Epithelial cell of prostate (primary cell): Measurements from ENCODE around the gene GARS1.

Source experiments
- DNase-seq: peaks from one replicate; pipeline ENCODE4 v3.0.0-alpha.2; 2011; ENCODE audit warnings: low read depth, low spot score
- H3K27ac ChIP-seq: fragments of 450-650 bp; 2 replicates; pipeline ENCODE4 v1.5.1; 2017; ENCODE audit warnings: mild to moderate bottlenecking

Gene GARS1

DNA sequence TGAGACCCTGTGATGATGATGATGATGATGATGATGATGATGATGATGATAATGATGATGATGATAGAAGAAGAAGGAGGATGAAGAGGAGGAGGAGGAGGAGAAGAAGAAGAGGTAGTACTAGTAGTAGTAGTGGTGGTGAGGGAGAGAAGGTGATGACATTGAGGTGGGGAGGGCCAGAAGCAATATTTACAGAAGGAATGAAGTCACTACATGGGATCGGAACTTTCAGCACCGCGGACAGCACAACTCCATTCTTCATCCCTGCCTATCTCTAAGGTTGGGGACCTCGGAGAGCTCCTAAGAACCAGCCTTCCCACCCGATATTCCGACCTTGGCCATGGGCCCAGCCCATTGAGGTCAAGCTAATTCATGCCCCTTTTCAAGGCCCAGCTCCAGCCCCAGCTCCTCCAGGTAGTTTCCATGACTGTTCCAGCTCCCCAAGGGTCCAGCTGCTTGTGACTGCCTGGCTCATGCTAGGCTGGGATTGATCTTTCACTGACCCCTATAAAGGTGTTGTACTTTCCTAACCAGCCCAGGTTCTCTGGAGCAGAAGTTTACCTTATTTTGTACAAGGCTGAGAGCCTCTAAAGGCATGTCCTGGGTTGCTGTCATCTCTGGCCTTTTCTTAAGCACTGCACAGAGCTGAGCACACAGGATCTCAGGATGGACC lies 77.3 kb downstream of the GARS1 start:
- no peak overlapping the region for H3K27ac ChIP-seq
- DNase-seq = peak; percentile 16

- no peak for DNase-seq
- H3K27ac ChIP-seq = no peak overlapping the region
These were observed 79.7 kb downstream of the GARS1 start for GRCh38 chr7:30674420-30674819.

GRCh38 chr7:30674876-30675275 lies 80.2 kb downstream of the GARS1 start:
- no peak overlapping the region for H3K27ac ChIP-seq
- no peak for DNase-seq

DNA sequence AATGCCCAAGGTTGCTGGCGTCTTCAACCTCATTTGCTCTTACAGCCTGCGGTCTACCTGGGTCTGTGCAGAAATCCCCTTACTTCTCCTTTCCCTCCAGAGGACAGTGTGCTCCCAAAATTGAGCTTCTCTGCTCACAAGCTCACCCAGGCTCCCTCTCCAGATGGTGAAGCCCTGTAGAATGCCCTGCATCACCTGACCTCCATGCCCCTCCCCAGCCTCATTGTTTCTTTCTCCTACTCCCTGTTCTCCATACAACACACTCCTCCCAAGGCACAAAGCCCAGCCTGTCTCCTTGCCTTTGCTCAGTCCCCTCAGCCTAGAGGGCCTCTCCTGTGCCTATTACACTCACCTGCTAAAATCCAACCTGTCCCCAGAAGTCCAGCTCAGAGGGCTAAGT lies 84.1 kb downstream of the GARS1 start:
- DNase-seq = no peak
- H3K27ac ChIP-seq = no peak overlapping the region

- no peak overlapping the region for H3K27ac ChIP-seq
- DNase-seq = no peak
These were observed 85.0 kb downstream of the GARS1 start for GRCh38 chr7:30679664-30680063.

DNA sequence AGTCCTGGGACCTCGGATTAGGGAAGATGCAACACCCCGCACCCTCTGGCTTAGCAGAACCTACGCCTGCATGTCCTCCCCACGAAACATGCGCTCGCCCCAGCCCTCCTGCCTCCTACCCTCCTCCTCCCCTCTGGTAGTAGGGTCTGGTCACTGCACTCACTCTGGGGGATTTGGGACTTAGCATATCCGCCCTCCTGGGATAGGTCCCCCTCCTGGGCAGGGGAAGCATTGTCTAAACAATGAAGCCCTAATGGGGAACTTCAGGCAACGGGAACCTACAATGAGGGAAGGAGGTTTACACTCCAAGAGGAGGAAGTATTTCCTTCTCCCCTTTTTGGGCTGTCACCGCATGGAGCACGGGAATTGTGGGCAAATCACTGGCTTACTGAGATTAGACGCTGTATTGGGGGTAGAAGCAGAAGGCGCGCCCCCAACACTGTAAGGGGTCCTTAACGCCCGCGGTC lies 86.7 kb downstream of the GARS1 start:
- no peak overlapping the region for H3K27ac ChIP-seq
- DNase-seq = no peak

DNA sequence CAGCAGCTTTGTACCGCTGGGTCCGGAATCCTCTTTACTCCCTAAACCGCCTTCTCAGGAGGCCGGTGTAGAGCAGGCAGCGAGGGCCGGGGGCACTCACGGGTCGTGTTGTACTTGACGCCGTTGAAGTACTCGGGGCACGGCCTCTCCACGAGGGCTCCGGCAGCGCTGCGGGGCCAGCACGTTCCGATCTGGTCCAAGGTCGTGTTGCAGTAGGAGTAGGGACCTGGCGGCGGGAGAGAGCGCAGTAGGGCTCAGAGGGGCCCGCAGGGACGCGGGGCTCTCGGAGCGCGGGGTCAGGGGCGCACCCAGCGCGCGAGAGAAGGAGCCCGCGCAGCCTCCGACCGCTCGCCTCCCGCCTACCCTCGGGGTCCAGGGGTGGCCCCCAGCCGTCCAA lies 87.1 kb downstream of the GARS1 start:
- no peak for DNase-seq
- H3K27ac ChIP-seq = no peak overlapping the region

GRCh38 chr7:30682212-30683083 lies 87.8 kb downstream of the GARS1 start, which contains the start of gene CRHR2:
Gene CRHR2 (minus strand): TSS chr7:30682456. CDS start chr7:30682280, 176 bp downstream.
- H3K27ac ChIP-seq = no peak within 1 kb of the TSS
- no peak for DNase-seq

DNA sequence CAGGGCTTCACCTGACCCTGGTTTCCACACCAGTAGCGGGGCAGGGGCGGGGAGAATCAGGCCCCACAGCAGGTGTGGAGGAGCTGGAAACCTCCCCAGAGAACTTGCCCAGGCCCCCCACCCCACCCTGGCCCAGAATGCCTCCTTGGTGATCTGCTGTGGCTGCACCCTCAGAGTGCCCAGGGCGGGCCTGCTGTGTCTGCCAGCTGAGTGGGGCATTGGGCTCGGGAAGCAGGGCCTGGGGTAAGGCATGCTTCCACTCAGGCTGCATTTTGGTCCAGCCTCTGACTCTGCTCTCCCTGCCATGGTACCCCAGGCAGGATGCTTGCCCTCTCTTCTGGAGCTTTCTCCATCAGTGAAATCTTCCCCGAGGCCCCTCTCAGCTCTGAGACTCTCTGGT lies 88.6 kb downstream of the GARS1 start:
- H3K27ac ChIP-seq = no peak overlapping the region

More for the DNA sequence above, 88.6 kb downstream of the GARS1 start:
- DNase-seq = no peak
